ENCODE data around the gene ARHGAP40.

ARHGAP40 gene

GRCh38 chr20:38665094-38665493 is 63.5 kb downstream of the ARHGAP40 start:
- Histone ChIP-seq H3K4me1 (ENCODE audit: insufficient read depth, insufficient read length) (peaks cover 9% of the 10 kb centered on the region), H3K4me3 (ENCODE audit: insufficient read length, low read depth) (no peak overlapping the region), H3K9ac (ENCODE audit: insufficient read length, low read depth) (no peak overlapping the region), H3K36me3 (ENCODE audit: insufficient read depth, insufficient read length, low read length) (no peaks in the 10 kb centered on the region), H3K27me3 (ENCODE audit: insufficient read depth, insufficient read length) (peaks cover 45% of the 10 kb centered on the region), H3K9me3 (ENCODE audit: insufficient read depth, low read length) (no peaks in the 10 kb centered on the region)
- no peak for DNase-seq (ENCODE audit: low read depth, low spot score)
- no peak for TF ChIP-seq SUZ12 (IDR thresholded peaks at IDR 0.05; ENCODE audit: extremely low read depth, insufficient read depth, insufficient read length)
- no peak for TF ChIP-seq YY1 (IDR thresholded peaks at IDR 0.05; ENCODE audit: insufficient read depth, insufficient read length)

DNA sequence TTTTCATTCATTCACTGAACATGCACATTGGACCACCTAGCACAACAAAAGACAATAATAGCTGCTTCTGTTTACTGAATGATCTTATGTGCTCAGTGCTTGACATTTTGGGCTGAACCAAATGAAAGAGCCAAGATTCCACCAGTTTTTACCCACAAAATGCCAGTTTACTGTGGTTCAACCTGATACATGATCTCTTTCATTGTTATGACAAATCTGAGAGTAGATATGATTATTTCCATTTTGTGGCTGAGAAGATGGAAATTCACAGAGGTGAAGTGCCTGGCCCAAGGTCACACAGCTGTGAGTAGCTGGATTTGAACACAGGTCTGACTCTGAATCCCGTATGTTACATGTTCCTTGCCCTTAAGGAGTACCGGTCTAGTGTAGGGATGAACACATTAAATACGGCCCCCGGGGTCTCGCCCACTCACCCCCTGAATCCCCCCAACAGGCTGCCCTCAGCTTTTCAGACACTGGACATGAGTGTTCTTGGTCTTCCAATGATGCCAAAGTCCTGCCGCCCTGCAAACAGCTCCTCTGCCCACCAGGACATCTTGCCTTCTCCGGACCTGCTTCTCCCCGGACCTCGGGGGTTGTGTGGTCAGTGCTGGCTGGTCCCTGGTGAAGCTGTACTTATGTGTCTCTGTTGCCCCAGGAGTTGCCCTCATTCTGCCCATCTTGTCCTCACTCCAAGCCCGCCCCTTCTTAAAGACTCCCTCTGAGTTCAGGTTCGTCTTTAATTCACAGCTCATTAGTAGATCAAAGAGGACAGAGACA is 64.1 kb downstream of the ARHGAP40 start:
- Histone ChIP-seq H3K27me3 (ENCODE audit: insufficient read depth, insufficient read length) (peaks cover 44% of the 10 kb centered on the region), H3K9ac (ENCODE audit: insufficient read length, low read depth) (no peak overlapping the region), H3K9me3 (ENCODE audit: insufficient read depth, low read length) (no peaks in the 10 kb centered on the region), H3K4me3 (ENCODE audit: insufficient read length, low read depth) (no peak overlapping the region), H3K4me1 (ENCODE audit: insufficient read depth, insufficient read length) (peaks cover 12% of the 10 kb centered on the region), H3K36me3 (ENCODE audit: insufficient read depth, insufficient read length, low read length) (no peaks in the 10 kb centered on the region)
- no peak for TF ChIP-seq YY1 (IDR thresholded peaks at IDR 0.05; ENCODE audit: insufficient read depth, insufficient read length)
- DNase-seq (ENCODE audit: low read depth, low spot score): no peak

- TF ChIP-seq SUZ12 (IDR thresholded peaks at IDR 0.05; ENCODE audit: extremely low read depth, insufficient read depth, insufficient read length) (no peak), ZNF274 (IDR thresholded peaks at IDR 0.05; ENCODE audit: low read depth, low read length) (no peak), YY1 (IDR thresholded peaks at IDR 0.05; ENCODE audit: insufficient read depth, insufficient read length) (no peak)
- Histone ChIP-seq H3K9me3 (ENCODE audit: insufficient read depth, low read length) (no peaks in the 10 kb centered on the region), H3K4me1 (ENCODE audit: insufficient read depth, insufficient read length) (peaks cover 18% of the 10 kb centered on the region), H3K36me3 (ENCODE audit: insufficient read depth, insufficient read length, low read length) (no peaks in the 10 kb centered on the region), H3K9ac (ENCODE audit: insufficient read length, low read depth) (no peak overlapping the region), H3K4me3 (ENCODE audit: insufficient read length, low read depth) (no peak overlapping the region), H3K27me3 (ENCODE audit: insufficient read depth, insufficient read length) (peaks cover 53% of the 10 kb centered on the region)
- DNase-seq (ENCODE audit: low read depth, low spot score): no peak
These were observed 65.9 kb downstream of the ARHGAP40 start for GRCh38 chr20:38667417-38667956.

DNA sequence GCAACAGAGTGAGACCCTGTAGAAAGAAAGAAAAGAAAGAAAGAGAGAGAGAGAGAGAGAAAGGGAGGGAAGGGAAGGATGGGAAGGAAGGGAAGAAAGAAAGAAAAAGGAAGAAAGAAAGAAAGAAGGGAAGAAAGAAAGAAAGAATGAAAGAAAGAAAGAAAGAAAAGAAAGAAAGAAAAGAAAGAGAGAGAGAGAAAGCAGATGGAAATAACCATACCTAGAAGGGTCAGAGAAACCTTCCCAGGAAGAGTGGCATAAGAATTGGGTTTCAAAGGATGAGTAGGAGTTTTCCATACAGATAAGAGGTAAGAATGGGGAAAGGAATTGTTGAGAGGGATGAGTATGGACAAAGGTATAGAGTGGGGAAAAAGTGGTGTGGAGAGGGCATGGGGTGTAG is 68.1 kb downstream of the ARHGAP40 start:
- Histone ChIP-seq H3K4me1 (ENCODE audit: insufficient read depth, insufficient read length) (peaks cover 14% of the 10 kb centered on the region), H3K9ac (ENCODE audit: insufficient read length, low read depth) (no peak overlapping the region), H3K27me3 (ENCODE audit: insufficient read depth, insufficient read length) (peaks cover 56% of the 10 kb centered on the region), H3K36me3 (ENCODE audit: insufficient read depth, insufficient read length, low read length) (no peaks in the 10 kb centered on the region), H3K4me3 (ENCODE audit: insufficient read length, low read depth) (no peak overlapping the region), H3K9me3 (ENCODE audit: insufficient read depth, low read length) (no peaks in the 10 kb centered on the region)
- TF ChIP-seq YY1 (IDR thresholded peaks at IDR 0.05; ENCODE audit: insufficient read depth, insufficient read length) (no peak), SUZ12 (IDR thresholded peaks at IDR 0.05; ENCODE audit: extremely low read depth, insufficient read depth, insufficient read length) (no peak), ZNF274 (IDR thresholded peaks at IDR 0.05; ENCODE audit: low read depth, low read length) (no peak)
- DNase-seq (ENCODE audit: low read depth, low spot score): no peak

GRCh38 chr20:38670786-38671185 is 69.2 kb downstream of the ARHGAP40 start:
- TF ChIP-seq YY1 (IDR thresholded peaks at IDR 0.05; ENCODE audit: insufficient read depth, insufficient read length): no peak
- no peak for TF ChIP-seq ZNF274 (IDR thresholded peaks at IDR 0.05; ENCODE audit: low read depth, low read length)
- TF ChIP-seq SUZ12 (IDR thresholded peaks at IDR 0.05; ENCODE audit: extremely low read depth, insufficient read depth, insufficient read length): no peak
- Histone ChIP-seq H3K4me3 (ENCODE audit: insufficient read length, low read depth) (no peak overlapping the region), H3K9ac (ENCODE audit: insufficient read length, low read depth) (no peak overlapping the region), H3K36me3 (ENCODE audit: insufficient read depth, insufficient read length, low read length) (no peaks in the 10 kb centered on the region), H3K9me3 (ENCODE audit: insufficient read depth, low read length) (no peaks in the 10 kb centered on the region), H3K4me1 (ENCODE audit: insufficient read depth, insufficient read length) (peaks cover 8% of the 10 kb centered on the region), H3K27me3 (ENCODE audit: insufficient read depth, insufficient read length) (peaks cover 65% of the 10 kb centered on the region)
- no peak for DNase-seq (ENCODE audit: low read depth, low spot score)

- no peak overlapping the region for H3K4me3 ChIP-seq (ENCODE audit: insufficient read length, low read depth)
- DNase-seq (ENCODE audit: low read depth, low spot score): peak; percentile 77
- H3K27me3 ChIP-seq (ENCODE audit: insufficient read depth, insufficient read length): peaks cover 67% of the 10 kb centered on the region
- H3K36me3 ChIP-seq (ENCODE audit: insufficient read depth, insufficient read length, low read length): no peaks in the 10 kb centered on the region
- TF ChIP-seq SUZ12 (IDR thresholded peaks at IDR 0.05; ENCODE audit: extremely low read depth, insufficient read depth, insufficient read length) (no peak), YY1 (IDR thresholded peaks at IDR 0.05; ENCODE audit: insufficient read depth, insufficient read length) (no peak), ZNF274 (IDR thresholded peaks at IDR 0.05; ENCODE audit: low read depth, low read length) (no peak)
- H3K9ac ChIP-seq (ENCODE audit: insufficient read length, low read depth): no peak overlapping the region
- H3K9me3 ChIP-seq (ENCODE audit: insufficient read depth, low read length): no peaks in the 10 kb centered on the region
- peaks cover 8% of the 10 kb centered on the region for H3K4me1 ChIP-seq (ENCODE audit: insufficient read depth, insufficient read length)
These were observed 69.6 kb downstream of the ARHGAP40 start for GRCh38 chr20:38671186-38671585.

DNA sequence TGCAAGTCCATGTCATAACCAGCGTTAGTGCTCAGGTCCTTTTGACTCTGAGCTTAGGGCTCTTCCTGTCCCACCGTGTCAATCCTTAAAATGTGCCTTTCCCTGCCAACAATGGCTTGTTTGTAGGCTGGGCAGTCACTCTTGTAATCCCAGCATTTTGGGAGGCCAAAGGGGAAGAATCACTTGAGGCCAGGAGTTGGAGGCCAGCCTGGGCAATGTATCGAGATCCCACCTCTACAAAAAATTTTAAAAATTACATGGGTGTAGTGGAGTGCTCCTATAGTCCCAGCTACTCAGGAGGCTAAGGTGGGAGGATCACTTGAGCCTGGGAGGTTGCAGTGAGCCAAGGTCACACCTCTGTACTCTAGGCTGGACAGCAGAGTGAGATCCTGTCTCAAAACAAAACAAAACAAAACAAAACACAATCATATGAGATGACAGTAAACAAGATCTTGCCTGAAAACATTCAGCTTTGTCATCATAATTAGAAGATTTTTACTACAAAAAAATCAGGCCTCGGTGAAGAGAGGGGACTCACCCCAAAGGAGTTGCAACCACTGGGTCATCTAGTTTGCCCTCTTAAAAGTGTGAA is 70.2 kb downstream of the ARHGAP40 start:
- H3K9ac ChIP-seq (ENCODE audit: insufficient read length, low read depth): no peak overlapping the region
- H3K36me3 ChIP-seq (ENCODE audit: insufficient read depth, insufficient read length, low read length): no peaks in the 10 kb centered on the region
- peaks cover 71% of the 10 kb centered on the region for H3K27me3 ChIP-seq (ENCODE audit: insufficient read depth, insufficient read length)
- H3K4me1 ChIP-seq (ENCODE audit: insufficient read depth, insufficient read length): peaks cover 8% of the 10 kb centered on the region
- no peak overlapping the region for H3K4me3 ChIP-seq (ENCODE audit: insufficient read length, low read depth)
- TF ChIP-seq YY1 (IDR thresholded peaks at IDR 0.05; ENCODE audit: insufficient read depth, insufficient read length) (no peak), SUZ12 (IDR thresholded peaks at IDR 0.05; ENCODE audit: extremely low read depth, insufficient read depth, insufficient read length) (no peak), ZNF274 (IDR thresholded peaks at IDR 0.05; ENCODE audit: low read depth, low read length) (no peak)
- DNase-seq (ENCODE audit: low read depth, low spot score): no peak
- no peaks in the 10 kb centered on the region for H3K9me3 ChIP-seq (ENCODE audit: insufficient read depth, low read length)
